ENCODE measurements around the gene PLCH2.

Gene PLCH2

DNA sequence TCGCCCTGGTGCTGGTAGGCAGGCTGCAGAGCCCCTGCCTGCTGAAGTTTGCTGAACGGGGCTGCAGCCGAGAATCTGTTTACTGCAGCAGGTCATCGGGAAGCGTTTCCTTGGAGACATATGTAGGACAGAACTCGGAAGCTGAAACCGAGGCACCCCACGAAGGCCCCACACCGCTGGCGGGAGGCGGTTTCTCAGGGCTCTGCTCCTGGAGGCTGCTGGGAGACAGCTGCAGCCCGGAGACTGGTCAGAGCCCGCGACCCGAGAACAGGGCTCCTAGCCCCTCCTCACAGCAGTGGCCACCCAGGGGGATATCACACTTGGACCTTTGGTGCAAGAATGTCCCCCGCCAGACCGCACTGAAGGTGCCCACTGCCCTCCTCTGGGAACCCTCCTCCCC, 12.7 kb upstream of the PLCH2 start:
- no peak for DNase-seq

DNA sequence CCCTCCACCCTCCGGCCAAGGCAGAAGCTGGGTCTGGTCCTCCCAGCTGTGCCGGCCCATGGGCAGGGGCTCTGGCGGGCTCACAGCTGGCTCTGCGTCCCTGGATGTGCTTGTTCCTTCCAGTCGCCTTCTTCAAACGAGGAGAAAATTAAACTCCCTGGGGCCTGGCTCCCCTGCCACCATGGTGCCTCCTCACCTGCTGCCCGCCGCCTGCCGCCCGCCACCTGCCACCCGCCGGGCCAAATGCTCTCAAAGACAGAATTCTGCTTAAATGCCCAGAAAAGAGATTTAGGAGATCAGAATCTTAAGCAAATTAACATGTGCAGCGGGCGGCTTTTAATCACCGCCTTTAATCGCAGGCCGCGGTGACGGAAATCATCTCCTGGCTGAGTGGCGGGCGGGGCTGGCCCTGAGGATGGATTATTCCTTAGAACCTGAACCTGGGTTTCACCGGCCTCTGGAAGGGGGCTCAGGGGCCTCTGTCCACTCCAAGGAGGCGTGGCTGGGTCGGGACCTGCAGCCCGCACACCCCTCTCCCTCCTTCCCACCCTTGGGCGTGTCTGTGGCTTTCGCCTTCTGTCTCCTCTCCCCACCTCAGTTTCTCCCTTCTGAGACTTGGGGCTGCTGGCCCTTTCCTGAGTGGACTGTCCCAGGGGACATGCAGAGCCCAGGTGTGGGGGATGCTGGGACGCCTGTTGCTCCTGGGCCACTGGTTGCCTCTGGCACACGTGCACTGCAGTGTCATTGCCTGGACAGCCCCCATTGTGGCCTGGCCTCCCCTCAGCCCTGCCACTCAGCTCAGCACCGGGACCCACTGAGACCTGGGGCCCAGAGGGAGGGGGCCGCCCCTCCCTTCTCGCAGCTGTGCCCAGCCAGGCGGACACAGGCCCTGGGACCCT, 10.5 kb upstream of the PLCH2 start:
- DNase-seq: peak; percentile 29

DNA sequence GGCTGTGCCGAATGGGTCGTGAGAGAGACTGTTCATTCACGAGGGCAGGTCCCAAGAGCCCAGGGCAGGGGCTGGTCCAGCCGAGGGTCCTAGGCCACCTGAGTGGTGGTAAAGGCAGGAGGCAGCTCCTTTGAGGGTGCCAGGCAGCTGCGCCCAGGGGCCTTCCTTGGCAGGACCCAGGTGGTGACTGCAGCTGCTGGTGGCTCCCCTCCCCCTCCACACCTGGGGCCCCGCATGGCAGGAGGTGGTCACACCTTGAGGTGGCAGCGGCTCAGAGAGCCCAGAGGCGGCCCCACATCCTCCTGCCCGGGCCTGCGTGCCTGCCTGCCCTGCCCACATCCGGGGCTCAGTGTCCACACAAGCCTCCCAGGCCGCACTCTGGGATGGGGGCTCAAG, 9.8 kb upstream of the PLCH2 start:
- DNase-seq: no peak

DNA sequence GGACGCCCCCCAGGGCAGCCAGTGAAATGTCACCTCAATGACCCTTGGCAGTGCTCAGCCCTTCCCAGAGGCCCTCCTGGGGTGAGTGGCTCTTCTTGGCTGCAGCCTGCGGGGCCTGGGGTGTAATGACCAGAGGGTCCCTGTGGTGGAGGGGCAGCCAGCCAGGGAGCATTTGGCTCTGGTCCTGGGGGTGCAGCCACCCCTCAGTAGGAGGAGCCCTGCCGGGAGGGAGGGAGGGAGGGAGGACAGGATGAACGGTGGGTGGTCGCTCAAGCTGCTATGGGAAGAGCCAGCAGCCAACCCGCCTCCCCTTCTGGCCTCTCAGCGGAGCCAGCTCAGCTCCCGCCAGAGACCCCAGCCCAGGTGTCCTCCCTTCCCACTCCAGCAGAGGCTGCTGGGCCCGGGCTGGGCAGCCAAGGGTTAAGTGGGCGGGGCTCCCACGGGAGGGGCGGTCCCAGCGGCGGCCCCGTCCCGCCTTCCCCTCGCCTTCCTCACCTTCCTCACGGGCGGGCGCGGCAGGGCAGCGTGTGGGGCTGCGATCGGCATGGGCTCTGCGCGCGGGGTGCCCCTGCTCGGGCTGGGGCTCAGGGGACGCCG, 9.0 kb upstream of the PLCH2 start:
- peak; percentile 16 for DNase-seq

DNA sequence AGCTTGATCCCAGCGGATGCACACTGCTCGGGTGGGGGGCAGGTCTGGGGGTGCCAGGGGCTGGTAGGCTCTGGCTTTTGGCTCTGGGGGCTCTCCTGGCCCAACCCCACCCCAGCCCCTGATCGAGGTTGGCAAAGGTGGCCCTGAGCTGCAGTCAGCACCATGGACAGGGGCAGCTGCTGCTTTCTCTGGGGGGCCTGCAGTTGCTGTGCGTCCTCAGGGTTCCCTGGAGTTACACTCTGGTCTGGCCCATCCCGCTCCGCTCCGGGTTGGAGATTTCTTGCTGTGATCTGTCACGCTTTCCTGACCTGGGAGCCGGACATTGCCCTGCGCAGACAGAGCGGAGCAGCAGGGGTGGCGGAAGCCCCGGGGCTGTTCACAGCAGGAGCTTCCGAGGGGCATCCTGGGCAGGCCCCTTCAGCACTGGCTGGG, 8.0 kb upstream of the PLCH2 start:
- no peak for DNase-seq

DNA sequence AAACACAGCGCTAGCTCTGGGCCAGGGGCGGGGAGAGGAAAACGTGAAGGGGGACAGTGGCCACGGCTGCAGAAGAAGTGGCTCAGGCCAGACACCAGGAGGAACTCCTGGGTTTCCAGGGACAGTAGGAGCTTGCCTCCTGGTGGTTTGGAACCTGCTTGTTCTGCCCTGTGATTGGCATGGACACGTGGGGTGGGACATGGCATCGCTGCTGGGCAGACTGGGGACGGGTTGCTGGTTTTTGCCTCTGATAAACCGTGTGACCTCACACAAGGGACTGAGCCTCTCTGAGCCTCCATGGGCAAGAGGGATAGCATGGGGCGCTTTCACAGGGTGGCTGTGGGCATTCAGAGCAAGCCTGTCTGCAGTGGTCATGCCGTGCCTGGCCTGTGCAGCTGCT, 7.5 kb upstream of the PLCH2 start:
- no peak for DNase-seq

DNA sequence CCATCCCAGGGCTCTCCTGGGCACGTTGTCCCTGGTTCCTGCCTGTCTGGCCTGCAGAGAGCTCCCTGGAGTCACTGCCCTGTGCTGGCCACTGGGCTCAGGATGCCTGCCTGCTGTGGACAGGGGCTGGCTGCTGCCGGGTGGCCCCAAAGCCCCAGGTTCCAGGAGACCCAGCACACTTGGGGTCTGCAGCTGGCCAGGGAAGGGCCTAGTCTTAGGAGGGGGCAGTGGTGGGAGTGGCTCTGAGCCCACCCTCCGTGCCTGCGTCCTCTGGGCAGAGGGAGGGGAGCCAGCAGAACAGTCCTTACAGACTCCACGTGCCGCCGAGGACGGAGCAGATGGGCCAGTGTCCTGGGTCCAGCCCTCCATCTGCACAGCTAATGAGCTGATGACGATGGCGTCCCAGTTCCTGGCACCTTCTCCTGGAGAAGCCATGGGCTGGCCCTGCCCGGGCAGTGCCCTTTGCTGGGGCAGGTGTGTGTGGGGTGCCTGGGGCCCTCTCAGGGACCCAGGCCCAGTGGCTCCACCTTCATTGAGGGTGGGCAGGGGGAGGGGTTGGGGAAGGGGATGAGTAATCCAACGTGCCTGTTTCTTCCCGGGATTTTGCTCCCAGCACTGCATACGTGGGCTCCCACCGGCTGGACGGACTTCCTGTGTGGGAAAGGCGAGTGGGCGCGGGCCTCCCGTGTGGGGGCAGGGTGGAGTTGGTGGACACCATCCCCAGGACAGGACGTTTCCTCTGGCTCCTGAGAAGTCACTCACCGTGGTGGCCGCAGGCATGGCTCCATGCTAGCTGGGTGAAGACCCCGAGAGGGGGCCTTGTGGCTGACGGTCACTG, 6.8 kb upstream of the PLCH2 start:
- DNase-seq: no peak

DNA sequence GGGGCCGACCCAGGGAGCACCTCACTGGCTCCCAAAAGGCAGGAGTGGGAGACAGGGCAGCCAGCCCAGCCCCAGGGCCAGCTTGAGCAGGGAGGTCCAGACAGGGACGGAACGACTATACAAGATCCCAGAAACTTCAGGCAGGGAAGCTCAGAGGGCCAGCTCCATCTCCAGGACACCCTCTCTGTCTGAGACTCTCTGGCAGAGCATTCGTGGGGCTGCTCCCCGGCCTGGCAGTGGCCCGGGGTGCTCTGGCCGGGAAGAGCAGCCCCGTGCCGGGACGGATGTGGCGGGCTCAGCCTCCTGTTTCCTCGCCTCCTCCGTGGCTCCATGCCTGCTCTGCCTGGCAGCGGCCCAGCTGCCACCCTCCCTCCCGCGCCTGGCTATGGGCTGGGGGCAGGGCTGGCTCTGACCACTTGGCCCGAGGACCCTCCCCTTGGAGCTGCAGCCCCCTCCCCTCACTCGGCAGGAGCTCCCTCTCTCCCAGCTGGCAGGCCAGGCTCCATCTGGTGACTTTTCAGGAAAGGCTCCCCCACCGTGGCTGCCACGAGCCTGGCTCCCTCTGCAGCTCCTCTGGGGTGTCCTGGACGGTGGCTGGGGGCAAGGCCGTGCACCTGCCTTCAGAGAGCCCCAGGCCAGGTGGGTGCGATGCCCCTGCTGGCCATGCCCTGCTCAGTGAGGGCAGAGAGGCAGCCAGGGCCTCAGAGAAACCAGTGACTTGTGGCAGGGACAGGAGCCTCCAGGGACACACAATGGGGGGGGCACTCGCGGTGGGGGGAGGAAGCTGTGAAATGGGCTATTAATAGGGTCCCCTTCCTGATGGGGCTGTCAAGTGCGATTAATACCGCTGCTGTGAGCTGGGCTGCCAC, 5.6 kb upstream of the PLCH2 start:
- no peak for DNase-seq

DNA sequence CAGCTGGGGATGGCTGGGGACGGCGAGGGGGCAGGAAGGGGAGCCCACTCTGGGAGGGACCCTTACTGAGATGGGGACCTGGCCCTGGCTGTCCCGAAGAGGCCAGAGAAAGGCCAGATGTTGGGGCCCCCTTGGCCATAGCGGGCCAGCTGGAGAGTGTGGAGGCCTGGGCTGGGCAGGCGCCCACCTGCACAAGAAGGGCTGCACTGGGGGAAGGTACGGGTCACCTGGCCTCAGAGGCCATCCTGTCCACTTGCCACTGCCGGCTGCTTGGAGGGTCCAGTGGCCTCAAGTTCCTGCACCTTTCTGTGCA, 5.0 kb upstream of the PLCH2 start:
- DNase-seq: no peak

DNA sequence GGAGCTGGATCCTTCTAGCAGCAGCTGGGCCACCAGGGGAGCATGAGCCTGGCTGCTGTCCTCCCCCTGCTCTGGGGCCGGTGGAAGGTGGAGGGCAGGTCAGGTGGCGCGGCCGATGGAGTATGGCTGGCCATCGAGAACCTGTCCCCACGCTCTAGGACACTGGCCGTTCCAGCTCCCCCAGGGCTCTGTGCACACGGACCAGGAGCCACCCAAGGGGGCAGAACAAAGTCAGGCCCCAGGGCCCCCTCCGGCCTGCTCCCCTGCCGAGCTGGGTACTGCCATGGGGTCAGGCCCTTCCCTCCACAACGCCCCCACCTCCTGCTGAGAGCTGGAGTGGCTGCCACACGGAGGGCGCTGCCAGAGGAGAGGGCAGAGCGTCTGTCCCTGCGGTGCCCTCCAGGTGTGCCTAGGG, 4.5 kb upstream of the PLCH2 start:
- DNase-seq: no peak

DNA sequence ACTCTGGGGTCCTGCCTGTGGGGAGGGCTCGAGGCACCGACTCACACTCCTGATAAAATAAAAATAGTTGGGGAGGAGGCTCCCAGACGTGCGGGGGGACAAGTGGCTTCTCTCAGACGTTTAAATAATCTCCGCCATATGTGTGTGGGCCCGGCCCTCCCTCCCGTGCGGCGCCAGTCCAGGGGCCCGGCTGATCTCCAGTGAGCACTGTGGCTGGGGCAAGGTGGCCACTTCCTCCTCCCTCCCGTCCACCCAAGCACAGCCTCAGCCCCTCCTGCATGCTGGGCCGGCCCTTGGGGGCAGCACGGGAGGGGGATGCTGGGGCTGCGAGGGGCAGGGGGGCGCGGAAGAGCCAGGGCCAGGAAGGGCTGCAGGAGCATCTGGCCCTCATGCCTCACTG, 4.0 kb upstream of the PLCH2 start:
- DNase-seq: no peak

DNA sequence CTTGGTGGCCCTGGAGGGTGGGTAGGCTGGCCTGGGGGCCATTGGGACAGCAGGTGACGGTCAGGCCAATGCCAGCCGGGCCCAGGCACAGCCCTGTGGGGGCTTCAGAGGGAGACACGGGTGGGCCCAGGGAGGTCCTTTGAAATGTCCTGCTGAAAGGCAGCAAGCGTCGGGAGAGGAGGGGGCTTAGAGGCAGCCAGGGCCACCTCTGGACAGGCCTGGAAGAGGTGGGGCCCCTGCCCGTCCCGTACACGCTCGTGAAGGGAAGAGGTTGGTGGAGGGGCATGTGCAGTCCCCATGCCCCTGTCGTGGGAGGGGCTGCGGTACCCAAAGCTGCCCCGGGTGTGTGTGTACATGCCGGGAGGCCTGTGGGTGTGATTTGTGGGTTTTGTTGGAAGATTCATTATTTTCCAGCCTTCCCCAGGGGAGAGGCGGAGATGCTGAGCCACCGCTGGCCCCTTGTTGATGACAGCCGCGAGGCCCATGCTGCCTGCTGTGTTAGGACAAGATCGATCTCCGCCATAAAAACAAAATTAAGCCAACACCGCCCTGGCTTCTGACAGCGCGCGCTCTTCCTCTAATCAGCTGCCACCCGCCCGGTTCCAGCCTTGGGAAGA, 3.4 kb upstream of the PLCH2 start:
- no peak for DNase-seq

DNA sequence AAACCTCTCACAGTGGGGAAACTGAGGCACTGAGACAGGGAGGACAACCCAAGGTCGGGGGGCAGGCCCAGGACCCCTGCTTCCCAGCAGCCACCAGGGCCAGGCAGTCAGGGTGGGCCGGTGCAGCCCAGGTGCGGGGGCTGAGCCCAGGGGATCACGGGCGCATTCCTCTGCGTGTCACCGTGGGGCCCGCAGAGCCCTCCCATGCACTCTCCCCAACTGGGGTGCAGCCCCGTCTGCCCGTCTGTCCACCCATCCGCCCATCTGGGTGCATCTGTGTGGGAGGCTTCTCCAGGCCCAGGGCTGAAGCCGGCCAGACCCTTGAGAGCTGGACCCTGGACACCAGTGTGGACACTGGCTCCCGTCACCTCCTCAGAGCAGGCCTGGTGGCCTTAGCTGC, 2.9 kb upstream of the PLCH2 start:
- DNase-seq: no peak

DNA sequence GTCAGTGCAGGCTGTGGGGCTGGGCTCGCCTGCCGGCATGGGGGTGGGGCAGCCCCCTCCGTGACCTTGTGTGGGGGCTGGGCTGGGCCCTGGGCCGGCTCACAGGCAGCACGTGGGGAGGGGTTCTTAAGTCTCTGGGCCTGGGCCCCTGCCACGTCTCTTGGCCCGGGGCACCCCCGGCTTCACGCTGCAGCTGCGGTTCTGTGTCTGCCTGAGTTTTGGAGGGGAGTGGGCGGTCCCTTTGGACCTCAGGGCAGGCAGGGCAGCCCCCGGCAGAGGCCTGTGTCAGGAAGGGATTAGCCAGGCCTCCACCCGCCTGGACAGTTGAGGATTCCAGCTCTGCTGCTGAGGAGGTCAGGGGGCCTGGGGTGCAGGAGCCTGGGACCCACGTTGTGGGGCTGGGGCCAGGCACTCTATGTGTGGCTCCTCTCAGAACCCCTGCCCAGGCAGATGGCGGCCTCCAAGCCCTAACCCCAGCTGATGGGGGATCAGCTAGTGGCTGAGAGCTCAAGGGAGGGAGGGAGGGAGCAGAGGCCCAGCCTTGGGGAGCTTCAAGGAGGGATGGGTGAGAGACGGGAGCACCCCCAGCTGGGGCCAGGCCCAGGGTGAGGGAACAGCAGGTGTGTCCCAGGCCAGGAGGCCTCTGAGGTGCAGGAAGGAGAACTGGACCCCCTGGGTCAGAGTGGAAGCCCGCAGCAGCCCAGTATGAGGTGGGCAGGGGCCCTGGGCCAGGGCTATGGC, 1.8 kb upstream of the PLCH2 start:
- DNase-seq: no peak

DNA sequence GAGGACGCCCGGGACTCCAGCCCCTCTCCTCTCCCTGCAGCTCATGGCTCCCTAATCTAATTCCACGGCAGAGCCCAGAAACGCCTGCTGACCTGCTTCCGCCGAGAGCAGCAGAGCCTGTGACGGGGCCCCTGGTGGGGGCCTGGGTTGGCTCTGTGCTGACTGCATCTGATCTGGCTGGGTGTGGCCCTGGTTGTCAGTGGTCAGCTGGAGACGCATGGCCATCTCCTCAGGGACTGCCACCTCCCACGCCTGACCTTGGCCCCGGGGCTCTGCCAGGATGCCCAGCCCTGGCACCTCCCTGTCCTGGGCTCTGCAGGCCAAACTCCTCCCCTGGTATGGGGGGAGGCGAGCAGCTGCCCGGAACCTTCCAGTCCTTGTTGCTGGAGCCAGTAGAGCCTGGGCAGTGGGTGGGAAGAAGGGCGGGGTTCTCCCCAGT, 1.1 kb upstream of the PLCH2 start:
- no peak for DNase-seq

DNA sequence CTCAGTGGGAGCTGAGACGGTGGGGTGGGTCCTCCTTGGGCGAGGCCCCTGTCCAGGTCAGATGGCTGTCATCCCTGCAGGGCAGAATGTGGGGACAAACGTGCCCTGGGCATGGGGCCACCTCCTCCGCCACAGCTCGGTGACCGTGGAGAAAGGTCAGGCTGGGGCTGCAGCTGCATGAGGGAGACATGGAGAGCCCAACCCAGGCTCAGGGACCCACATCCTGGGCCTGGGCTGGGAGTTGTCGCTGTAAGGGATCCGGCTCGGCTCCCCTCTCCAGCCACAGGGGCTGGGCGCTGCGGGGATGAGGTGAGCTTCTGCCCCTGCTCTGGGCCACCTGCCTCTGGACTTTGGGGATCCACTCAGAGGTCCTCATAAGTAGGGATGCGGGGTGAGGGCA, 518 bp upstream of the PLCH2 start:
- DNase-seq: no peak

DNA sequence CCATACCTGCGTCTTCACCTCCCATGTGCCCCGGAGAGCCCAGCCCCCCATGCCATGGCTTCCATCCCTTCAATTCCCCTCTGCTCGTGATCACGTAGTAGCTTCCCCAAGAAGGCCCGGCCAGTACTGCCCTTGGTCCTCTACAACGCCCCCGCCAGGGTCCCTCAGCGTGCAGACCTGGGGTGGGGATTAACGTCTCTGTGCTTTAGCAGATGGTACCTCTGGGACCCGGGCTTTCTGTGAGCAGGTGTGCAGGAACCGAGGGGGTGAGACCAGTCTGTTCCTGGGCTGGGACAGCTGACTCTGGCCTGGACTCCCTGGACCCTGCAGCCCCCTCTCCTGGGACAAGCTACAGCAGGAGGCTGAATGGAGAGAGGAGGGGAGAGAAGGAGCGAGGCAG, 1.2 kb downstream of the PLCH2 start:
- DNase-seq: no peak

DNA sequence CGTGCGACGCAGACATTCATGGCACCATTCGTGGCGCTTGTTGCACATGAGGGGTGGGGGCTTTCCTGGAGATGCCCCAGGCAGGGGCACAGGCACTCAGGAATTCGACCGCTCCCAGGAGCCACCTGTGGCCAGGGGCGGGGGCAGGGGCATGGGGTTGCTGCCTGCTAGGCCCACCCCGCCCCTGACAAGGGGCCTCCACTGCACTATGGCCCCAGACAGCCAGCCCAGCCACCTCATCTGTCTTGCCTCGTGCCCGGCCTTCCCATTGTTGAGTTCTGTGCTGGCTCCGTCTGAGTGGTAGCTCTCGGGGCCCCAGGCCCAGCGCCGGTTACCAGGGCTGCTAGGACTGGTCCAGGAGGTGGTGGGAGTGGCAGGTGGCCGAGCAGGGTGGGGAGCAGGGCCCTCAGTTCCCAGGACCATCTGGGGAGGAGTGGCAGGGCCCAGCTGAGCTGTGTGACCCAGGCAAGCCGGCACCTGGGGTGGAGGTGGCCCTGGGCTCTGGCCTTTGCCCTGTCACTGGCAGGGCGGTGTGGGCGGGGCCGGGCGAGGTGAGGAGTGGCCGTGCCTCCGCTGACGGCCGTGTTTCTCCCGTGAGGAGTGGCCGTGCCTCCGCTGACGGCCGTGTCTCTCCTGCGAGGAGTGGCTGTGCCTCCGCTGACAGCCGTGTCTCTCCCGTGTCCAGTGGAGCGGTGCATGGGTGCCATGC, 1.9 kb downstream of the PLCH2 start:
- DNase-seq: no peak

DNA sequence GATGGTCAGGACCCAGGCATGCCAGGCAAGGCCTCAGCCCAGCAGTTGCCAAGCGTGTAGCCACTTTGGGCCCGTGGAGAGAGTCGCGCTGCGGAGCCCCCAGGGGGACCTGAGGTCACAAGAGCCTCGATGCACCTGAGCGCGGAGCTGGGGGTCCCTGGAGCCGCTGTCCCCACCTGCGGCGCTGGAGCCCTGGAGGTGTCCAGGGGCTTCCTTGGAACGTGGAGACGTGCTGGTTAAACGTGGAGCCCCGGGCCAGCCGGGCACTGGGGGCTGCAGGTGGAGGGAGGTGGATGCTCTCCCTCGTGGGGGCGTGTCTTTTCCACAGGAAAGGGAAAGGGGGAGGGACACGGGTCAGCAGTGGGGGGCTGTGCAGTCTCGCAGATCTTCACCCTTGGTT, 3.1 kb downstream of the PLCH2 start:
- DNase-seq: no peak

DNA sequence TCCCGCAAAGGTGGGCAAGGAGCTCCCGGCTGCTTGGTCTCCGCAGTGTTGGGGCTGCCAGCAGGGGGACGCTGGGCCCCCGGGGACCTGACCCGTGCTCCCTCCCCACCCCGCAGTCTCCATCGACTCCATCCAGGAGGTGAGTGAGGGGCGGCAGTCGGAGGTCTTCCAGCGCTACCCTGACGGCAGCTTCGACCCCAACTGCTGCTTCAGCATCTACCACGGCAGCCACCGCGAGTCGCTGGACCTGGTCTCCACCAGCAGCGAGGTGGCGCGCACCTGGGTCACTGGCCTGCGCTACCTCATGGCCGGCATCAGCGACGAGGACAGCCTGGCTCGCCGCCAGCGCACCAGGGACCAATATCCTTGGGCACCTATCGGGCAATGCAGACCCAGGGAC, 3.5 kb downstream of the PLCH2 start:
- DNase-seq: no peak
